Measurements from ENCODE around the gene ITGB2. TPM values are rescaled to one million over a fixed set of nuclear protein-coding genes. Genes with fewer than 3 reads are reported as not detected.
A peak's percentile ranks its signal among the peaks of the same experiment; 100 is the strongest.

Gene ITGB2
- total and polyA plus RNA-seq, 2 donors from 2014 or later = 9.5 to 111 TPM

DNA sequence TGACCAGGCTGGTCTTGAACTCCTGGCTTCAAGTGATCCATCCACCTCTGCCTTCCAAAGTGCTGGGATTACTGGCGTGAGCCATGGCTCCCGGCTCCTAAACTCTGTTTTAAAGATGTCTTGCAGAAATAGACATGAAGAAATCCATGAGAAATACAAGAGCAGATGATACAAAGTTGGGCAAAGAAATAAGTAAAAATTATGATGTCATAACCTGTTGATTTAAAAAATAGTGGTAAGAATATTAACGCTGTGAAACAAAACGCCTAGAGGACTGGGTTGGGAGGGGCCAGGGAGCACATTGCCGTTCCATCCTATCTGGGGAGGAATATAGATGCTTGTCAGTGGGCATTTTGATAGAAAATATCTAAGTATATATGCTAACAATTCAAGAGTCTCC is 1.2 kb upstream of the ITGB2 start:
- H3K36me3 ChIP-seq (ENCODE audit: control insufficient read depth in 2 of 3, insufficient read depth in 3 of 3, low read length in 3 of 3) = no peaks in the 10 kb centered on the region
- no peak overlapping the region for H3K4me3 ChIP-seq (ENCODE audit: low read length in 3 of 3)
- FAIRE-seq (no peak), DNase-seq (no peak)
- no peak overlapping the region for H3K27ac ChIP-seq (ENCODE audit: low read depth in 2 of 2, low read length in 2 of 2)
- peaks cover 0 to 6% (median 0%) of the 10 kb centered on the region in 3 donors for H3K4me1 ChIP-seq (ENCODE audit: control insufficient read depth in 2 of 3, insufficient read depth in 2 of 3, low read depth in 1 of 3, low read length in 3 of 3)
- H3K27me3 ChIP-seq (ENCODE audit: control insufficient read depth, insufficient read depth, low read length) = peaks cover 3% of the 10 kb centered on the region
- no peak overlapping the region for H3K9ac ChIP-seq (ENCODE audit: low read length in 3 of 3)
- no peaks in the 10 kb centered on the region for H3K9me3 ChIP-seq (ENCODE audit: control insufficient read depth in 2 of 3, insufficient read depth in 1 of 3, low read length in 3 of 3)
- intact Hi-C loops (cut with DNase I) = no loop called here
- TF ChIP-seq, protein P1, sequence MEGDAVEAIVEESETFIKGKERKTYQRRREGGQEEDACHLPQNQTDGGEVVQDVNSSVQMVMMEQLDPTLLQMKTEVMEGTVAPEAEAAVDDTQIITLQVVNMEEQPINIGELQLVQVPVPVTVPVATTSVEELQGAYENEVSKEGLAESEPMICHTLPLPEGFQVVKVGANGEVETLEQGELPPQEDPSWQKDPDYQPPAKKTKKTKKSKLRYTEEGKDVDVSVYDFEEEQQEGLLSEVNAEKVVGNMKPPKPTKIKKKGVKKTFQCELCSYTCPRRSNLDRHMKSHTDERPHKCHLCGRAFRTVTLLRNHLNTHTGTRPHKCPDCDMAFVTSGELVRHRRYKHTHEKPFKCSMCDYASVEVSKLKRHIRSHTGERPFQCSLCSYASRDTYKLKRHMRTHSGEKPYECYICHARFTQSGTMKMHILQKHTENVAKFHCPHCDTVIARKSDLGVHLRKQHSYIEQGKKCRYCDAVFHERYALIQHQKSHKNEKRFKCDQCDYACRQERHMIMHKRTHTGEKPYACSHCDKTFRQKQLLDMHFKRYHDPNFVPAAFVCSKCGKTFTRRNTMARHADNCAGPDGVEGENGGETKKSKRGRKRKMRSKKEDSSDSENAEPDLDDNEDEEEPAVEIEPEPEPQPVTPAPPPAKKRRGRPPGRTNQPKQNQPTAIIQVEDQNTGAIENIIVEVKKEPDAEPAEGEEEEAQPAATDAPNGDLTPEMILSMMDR (IDR thresholded peaks at IDR 0.05; ENCODE audit: borderline replicate concordance, extremely low read depth, insufficient read depth) = no peak

DNA sequence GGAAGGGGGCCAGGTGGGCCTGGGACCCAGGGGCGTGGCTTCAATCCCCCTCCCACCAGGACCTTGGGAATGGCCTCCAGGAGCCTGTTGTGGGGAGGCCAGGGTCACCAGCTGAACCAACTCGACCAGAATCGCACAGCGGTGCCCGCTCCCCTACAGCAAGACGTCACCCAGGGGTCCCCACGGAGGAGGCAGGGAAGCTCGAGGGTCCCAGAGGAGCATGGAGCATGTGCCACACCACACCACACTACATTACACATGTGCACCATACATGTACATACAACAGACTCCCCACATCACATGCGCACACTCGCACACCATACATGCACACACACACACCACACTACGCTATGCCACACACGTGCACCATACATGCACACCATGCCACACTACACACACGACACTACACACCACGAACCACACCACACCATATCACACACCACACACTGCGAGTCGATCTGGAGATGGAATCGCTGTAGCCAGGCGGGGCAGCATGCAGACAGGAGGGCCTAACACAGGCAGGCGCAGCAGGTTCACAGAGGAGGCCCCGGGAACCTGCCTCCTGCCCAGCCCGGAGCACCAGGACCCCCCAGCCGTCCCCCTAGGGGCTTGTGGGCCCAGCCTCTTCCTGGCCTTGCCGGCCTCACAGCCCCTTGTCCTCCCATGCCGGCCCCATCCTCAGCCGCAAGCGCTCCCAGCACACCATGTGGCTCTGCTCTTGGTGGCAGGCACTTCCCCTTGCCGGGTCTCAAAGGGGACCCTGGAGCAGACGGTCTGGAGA is 596 bp downstream of the ITGB2 start:
- intact Hi-C loops (cut with DNase I) = no loop called here
- Histone ChIP-seq H3K27ac (ENCODE audit: low read depth in 2 of 2, low read length in 2 of 2) (no peak overlapping the region), H3K4me3 (ENCODE audit: low read length in 3 of 3) (peak overlapping the region in 2 of 3 donors; percentile 46 to 47), H3K36me3 (ENCODE audit: control insufficient read depth in 2 of 3, insufficient read depth in 3 of 3, low read length in 3 of 3) (no peaks in the 10 kb centered on the region), H3K27me3 (ENCODE audit: control insufficient read depth, insufficient read depth, low read length) (peaks cover 3% of the 10 kb centered on the region), H3K9ac (ENCODE audit: low read length in 3 of 3) (no peak overlapping the region), H3K4me1 (ENCODE audit: control insufficient read depth in 2 of 3, insufficient read depth in 2 of 3, low read depth in 1 of 3, low read length in 3 of 3) (peaks cover 0 to 6% (median 0%) of the 10 kb centered on the region in 3 donors), H3K9me3 (ENCODE audit: control insufficient read depth in 2 of 3, insufficient read depth in 1 of 3, low read length in 3 of 3) (no peaks in the 10 kb centered on the region)
- DNase-seq = peak in 1 of 5 donors; percentile 80
- FAIRE-seq = no peak
- TF ChIP-seq, protein P1 (IDR thresholded peaks at IDR 0.05; ENCODE audit: borderline replicate concordance, extremely low read depth, insufficient read depth) = no peak

DNA sequence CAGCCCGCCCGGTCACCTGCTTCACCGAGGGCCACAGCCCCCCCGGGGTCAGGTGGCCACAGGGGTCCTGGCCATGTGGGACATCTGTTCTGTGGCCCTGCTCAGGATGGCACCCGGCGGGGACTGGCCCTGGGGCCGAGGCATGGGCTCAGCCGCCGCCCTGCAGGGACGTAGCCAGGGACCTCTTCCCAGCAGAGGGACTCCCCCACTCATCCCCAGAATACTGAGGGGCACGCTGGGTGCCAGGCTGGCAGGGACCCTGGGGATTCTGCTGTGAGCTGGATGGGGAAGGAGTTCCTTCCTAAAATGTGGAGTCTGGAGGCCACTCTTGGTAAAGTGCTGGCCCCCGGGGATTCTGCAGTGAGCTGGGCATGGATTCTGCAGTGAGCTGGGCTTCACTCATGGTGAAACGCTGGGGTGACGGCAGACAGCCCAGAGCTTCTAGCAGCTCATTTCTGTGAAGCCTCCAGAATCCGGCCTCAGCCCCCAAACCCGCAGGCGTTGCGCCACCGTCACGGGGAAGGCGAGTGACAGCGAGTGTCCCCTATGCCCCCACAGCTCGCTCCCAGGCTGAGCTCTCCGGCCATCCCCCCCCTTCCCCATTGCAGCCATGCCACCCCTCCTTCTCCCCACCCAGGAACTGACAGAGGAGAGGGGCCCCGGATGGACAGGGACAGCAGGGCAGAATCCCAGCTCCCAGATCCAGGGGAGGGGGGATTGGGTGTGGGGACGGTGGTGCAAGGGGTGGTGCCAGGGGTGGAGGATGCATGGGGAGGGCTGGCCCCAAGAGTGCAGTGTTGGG is 1.4 kb downstream of the ITGB2 start:
- intact Hi-C loops (cut with DNase I) = no loop called here
- Histone ChIP-seq H3K36me3 (ENCODE audit: control insufficient read depth in 2 of 3, insufficient read depth in 3 of 3, low read length in 3 of 3) (no peaks in the 10 kb centered on the region), H3K4me3 (ENCODE audit: low read length in 3 of 3) (no peak overlapping the region), H3K27ac (ENCODE audit: low read depth in 2 of 2, low read length in 2 of 2) (no peak overlapping the region), H3K4me1 (ENCODE audit: control insufficient read depth in 2 of 3, insufficient read depth in 2 of 3, low read depth in 1 of 3, low read length in 3 of 3) (peaks cover 0 to 2% (median 0%) of the 10 kb centered on the region in 3 donors), H3K9ac (ENCODE audit: low read length in 3 of 3) (no peak overlapping the region), H3K27me3 (ENCODE audit: control insufficient read depth, insufficient read depth, low read length) (peaks cover 3% of the 10 kb centered on the region), H3K9me3 (ENCODE audit: control insufficient read depth in 2 of 3, insufficient read depth in 1 of 3, low read length in 3 of 3) (no peaks in the 10 kb centered on the region)
- TF ChIP-seq, protein P1 (IDR thresholded peaks at IDR 0.05; ENCODE audit: borderline replicate concordance, extremely low read depth, insufficient read depth) = no peak
- no peak for FAIRE-seq
- peak in 1 of 5 donors; percentile 77 for DNase-seq

All from kidney (tissue), 14 donors.